ENCODE measurements around the gene LRMDA. TPM values are rescaled to one million over a fixed set of nuclear protein-coding genes. Genes with fewer than 3 reads are reported as not detected.

LRMDA gene
- total and polyA plus RNA-seq, 2 donors from 2014 or later: 23.2 to 48.6 TPM

GRCh38 chr10:75999515-76000209 lies 568.2 kb downstream of the LRMDA start:
- DNase-seq (no peak), FAIRE-seq (no peak)
- no peak overlapping the region for H3K27ac ChIP-seq (ENCODE audit: low read depth in 2 of 2, low read length in 2 of 2)
- no peaks in the 10 kb centered on the region for H3K36me3 ChIP-seq (ENCODE audit: control insufficient read depth in 2 of 3, insufficient read depth in 3 of 3, low read length in 3 of 3)
- intact Hi-C loops (cut with DNase I): no loop called here
- no peaks in the 10 kb centered on the region for H3K9me3 ChIP-seq (ENCODE audit: control insufficient read depth in 2 of 3, insufficient read depth in 1 of 3, low read length in 3 of 3)
- no peak overlapping the region for H3K4me3 ChIP-seq (ENCODE audit: low read length in 3 of 3)
- H3K4me1 ChIP-seq (ENCODE audit: control insufficient read depth in 2 of 3, insufficient read depth in 2 of 3, low read depth in 1 of 3, low read length in 3 of 3): no peaks in the 10 kb centered on the region
- no peak overlapping the region for H3K9ac ChIP-seq (ENCODE audit: low read length in 3 of 3)
- TF ChIP-seq, protein P1, sequence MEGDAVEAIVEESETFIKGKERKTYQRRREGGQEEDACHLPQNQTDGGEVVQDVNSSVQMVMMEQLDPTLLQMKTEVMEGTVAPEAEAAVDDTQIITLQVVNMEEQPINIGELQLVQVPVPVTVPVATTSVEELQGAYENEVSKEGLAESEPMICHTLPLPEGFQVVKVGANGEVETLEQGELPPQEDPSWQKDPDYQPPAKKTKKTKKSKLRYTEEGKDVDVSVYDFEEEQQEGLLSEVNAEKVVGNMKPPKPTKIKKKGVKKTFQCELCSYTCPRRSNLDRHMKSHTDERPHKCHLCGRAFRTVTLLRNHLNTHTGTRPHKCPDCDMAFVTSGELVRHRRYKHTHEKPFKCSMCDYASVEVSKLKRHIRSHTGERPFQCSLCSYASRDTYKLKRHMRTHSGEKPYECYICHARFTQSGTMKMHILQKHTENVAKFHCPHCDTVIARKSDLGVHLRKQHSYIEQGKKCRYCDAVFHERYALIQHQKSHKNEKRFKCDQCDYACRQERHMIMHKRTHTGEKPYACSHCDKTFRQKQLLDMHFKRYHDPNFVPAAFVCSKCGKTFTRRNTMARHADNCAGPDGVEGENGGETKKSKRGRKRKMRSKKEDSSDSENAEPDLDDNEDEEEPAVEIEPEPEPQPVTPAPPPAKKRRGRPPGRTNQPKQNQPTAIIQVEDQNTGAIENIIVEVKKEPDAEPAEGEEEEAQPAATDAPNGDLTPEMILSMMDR (IDR thresholded peaks at IDR 0.05; ENCODE audit: borderline replicate concordance, extremely low read depth, insufficient read depth): no peak
- no peaks in the 10 kb centered on the region for H3K27me3 ChIP-seq (ENCODE audit: control insufficient read depth, insufficient read depth, low read length)

- H3K36me3 ChIP-seq (ENCODE audit: control insufficient read depth in 2 of 3, insufficient read depth in 3 of 3, low read length in 3 of 3): no peaks in the 10 kb centered on the region
- intact Hi-C loops (cut with DNase I): no loop called here
- H3K27me3 ChIP-seq (ENCODE audit: control insufficient read depth, insufficient read depth, low read length): no peaks in the 10 kb centered on the region
- TF ChIP-seq, protein P1 (IDR thresholded peaks at IDR 0.05; ENCODE audit: borderline replicate concordance, extremely low read depth, insufficient read depth): no peak
- no peaks in the 10 kb centered on the region for H3K4me1 ChIP-seq (ENCODE audit: control insufficient read depth in 2 of 3, insufficient read depth in 2 of 3, low read depth in 1 of 3, low read length in 3 of 3)
- FAIRE-seq (no peak), DNase-seq (no peak)
- no peak overlapping the region for H3K27ac ChIP-seq (ENCODE audit: low read depth in 2 of 2, low read length in 2 of 2)
- no peak overlapping the region for H3K4me3 ChIP-seq (ENCODE audit: low read length in 3 of 3)
- H3K9me3 ChIP-seq (ENCODE audit: control insufficient read depth in 2 of 3, insufficient read depth in 1 of 3, low read length in 3 of 3): no peaks in the 10 kb centered on the region
- H3K9ac ChIP-seq (ENCODE audit: low read length in 3 of 3): no peak overlapping the region
Measured at GRCh38 chr10:76000550-76000949, 569.1 kb downstream of the LRMDA start.

- H3K27ac ChIP-seq (ENCODE audit: low read depth in 2 of 2, low read length in 2 of 2): no peak overlapping the region
- intact Hi-C loops (cut with DNase I): no loop called here
- no peak for DNase-seq
- no peaks in the 10 kb centered on the region for H3K9me3 ChIP-seq (ENCODE audit: control insufficient read depth in 2 of 3, insufficient read depth in 1 of 3, low read length in 3 of 3)
- no peaks in the 10 kb centered on the region for H3K27me3 ChIP-seq (ENCODE audit: control insufficient read depth, insufficient read depth, low read length)
- no peak overlapping the region for H3K9ac ChIP-seq (ENCODE audit: low read length in 3 of 3)
- no peaks in the 10 kb centered on the region for H3K36me3 ChIP-seq (ENCODE audit: control insufficient read depth in 2 of 3, insufficient read depth in 3 of 3, low read length in 3 of 3)
- H3K4me1 ChIP-seq (ENCODE audit: control insufficient read depth in 2 of 3, insufficient read depth in 2 of 3, low read depth in 1 of 3, low read length in 3 of 3): no peaks in the 10 kb centered on the region
- TF ChIP-seq, protein P1 (IDR thresholded peaks at IDR 0.05; ENCODE audit: borderline replicate concordance, extremely low read depth, insufficient read depth): no peak
- H3K4me3 ChIP-seq (ENCODE audit: low read length in 3 of 3): no peak overlapping the region
- FAIRE-seq: no peak
Measured at GRCh38 chr10:76001019-76001418, 569.6 kb downstream of the LRMDA start.

GRCh38 chr10:76001461-76001860 lies 570.0 kb downstream of the LRMDA start:
- intact Hi-C loops (cut with DNase I): no loop called here
- TF ChIP-seq, protein P1 (IDR thresholded peaks at IDR 0.05; ENCODE audit: borderline replicate concordance, extremely low read depth, insufficient read depth): no peak

More at GRCh38 chr10:76001461-76001860, 570.0 kb downstream of the LRMDA start:
- Histone ChIP-seq H3K27me3 (ENCODE audit: control insufficient read depth, insufficient read depth, low read length) (no peaks in the 10 kb centered on the region), H3K9ac (ENCODE audit: low read length in 3 of 3) (no peak overlapping the region), H3K27ac (ENCODE audit: low read depth in 2 of 2, low read length in 2 of 2) (no peak overlapping the region), H3K36me3 (ENCODE audit: control insufficient read depth in 2 of 3, insufficient read depth in 3 of 3, low read length in 3 of 3) (no peaks in the 10 kb centered on the region), H3K4me1 (ENCODE audit: control insufficient read depth in 2 of 3, insufficient read depth in 2 of 3, low read depth in 1 of 3, low read length in 3 of 3) (no peaks in the 10 kb centered on the region), H3K4me3 (ENCODE audit: low read length in 3 of 3) (no peak overlapping the region), H3K9me3 (ENCODE audit: control insufficient read depth in 2 of 3, insufficient read depth in 1 of 3, low read length in 3 of 3) (no peaks in the 10 kb centered on the region)
- DNase-seq (no peak), FAIRE-seq (peak; percentile 92)
